ENCODE measurements around the gene HHATL.

HHATL gene

DNA sequence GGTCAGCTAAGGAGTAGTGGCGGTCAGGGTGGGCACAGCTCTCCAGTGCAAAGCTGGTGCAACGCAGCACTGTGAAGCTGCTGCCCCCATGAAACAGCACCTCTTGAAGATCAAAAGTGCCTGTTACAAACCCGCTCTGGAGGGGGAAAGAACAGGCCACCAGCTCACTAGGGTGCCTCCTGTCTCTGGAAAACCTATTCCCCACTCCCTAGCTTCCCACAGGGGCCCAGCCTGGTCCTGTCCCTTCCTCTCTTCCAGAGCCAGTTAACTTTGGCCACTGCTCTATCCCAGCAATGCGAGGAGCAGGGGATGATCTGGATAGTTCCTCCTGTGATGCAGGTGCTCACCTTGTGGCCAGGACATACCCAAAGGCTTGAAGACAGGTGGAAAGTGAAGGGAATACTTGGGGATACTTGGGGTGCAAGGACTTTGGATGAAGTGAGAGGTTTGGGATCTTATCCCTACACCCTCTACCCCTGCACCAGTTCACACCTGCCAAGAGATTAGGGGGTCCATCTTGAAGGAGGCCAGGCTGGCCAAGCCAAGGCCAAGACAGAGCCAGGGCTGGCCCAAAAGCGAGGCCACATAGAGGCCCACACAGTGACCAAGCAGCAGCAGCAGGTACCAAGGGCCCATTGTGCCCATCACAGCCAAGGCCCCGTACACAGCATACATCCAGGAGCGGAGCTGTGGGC, 4.2 kb downstream of the HHATL start:
- no peak for DNase-seq (ENCODE audit: low read depth, low spot score)

DNA sequence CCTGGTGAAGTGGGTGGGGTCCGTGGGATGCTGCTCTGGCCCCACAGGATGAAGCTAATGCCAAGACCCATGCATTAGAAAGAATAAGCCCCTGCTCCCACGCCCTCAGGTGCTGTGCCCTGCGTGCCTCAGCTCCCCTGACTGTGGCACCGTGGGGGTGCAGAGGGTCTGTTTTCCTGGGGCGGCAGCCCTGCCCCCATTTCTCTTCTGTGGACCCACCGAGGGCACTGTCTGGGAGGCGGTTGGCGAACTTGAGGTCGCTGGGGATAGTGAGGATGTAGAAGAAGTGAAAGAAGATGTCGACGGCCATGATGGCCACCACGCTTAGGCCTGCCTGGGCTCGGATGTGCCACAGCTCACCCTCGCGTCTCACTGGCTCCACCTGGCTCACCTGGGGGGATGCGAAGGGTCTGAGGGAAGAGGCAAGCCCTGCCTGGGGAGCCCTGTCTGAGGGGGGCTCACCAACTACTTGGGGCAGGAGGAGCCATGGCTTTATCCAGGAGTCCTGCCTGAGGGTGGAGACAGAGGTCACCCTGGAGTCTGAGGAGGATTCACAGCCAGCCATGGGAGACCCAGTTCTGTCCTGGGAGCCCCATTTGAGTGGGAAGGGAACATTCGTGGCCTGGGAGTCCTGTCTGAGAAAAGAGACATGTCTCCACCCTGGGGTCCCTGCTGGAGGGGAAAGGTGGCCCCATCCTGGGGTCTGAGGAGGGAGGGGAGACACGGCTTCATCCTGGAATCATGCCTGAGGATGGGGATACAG, 5.1 kb downstream of the HHATL start:
- DNase-seq (ENCODE audit: low read depth, low spot score): no peak

DNA sequence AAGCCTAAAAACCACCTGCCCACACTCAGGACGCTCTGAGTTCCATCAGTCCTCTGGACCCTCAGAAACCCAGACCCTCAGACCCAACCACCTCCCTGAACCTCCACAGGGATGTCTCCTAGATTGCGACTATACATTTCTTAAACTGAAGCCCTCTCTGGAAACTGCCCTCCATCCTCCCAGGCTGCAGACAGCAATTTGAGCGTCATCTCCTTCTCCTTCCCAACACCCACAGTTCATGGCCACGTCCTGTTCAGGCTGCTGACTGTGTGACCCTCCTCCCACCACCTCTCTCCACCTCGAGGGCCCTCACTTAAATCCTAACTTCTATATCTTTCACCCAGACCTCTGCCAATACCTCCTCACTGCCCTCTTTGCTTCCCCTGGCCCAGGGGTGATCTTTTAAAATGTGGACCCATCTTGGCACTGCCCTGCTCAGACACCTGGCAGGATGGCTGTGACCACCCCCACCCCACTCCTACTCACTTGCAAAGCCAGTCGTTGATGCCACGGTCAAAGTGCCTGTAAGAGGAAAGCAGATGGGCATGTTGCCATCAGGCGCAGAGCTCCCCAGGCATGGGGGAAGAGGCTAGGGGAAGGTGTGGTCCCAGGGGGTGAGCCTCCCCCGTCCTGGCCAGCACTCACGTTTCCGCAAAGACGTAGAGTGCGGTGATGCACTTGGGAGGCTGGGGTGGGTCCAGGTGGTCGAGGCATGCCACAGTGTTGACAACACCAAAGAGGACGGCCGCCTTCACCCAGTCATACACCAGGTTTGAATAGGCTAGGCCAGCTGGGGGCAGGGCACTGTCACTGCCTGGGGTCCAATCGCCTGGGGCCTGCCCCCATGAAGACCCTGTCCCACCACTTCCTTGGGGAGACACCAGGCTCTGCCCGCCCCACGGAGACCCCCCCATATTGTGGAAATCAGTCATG, 6.0 kb downstream of the HHATL start:
- DNase-seq (ENCODE audit: low read depth, low spot score): no peak

DNA sequence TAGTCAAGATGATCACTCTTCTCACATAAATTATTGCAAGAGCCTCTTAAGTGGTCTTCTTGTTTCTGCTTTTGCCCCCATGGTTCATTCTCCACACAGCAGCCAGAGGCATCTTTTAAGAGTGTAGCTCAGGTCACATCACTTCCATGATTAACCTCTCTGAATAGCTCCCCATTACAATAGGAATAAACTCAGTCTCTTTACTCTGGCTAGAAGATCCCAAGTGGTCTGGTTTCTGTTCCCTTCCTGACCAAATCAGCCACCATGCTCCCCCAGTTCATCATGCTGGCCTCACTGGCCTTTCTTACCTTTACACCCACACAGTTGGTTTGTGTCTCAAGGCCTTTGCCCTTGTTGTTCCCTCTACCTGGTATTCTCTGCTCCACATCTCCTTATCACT, 8.2 kb downstream of the HHATL start:
- DNase-seq (ENCODE audit: low read depth, low spot score): no peak

DNA sequence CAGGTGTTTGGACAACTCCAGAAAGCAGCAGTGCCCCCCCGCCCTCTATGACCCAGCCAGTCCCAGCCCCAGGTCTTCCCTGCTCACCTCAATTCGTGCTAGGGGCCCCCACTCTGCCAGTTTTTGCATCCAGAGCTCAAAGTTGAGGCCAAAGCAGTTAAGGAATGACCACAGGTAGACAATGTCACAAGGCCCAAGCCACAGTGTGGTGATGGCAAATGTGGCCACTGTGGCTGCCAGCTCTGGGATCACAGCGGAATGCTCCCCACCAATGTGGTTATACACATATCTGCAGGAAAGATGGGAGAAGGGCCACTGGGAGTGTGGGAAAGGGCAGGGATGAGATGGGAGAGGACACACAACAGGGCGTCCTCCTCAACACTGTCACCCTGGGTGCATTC, 9.1 kb downstream of the HHATL start:
- no peak for DNase-seq (ENCODE audit: low read depth, low spot score)

DNA sequence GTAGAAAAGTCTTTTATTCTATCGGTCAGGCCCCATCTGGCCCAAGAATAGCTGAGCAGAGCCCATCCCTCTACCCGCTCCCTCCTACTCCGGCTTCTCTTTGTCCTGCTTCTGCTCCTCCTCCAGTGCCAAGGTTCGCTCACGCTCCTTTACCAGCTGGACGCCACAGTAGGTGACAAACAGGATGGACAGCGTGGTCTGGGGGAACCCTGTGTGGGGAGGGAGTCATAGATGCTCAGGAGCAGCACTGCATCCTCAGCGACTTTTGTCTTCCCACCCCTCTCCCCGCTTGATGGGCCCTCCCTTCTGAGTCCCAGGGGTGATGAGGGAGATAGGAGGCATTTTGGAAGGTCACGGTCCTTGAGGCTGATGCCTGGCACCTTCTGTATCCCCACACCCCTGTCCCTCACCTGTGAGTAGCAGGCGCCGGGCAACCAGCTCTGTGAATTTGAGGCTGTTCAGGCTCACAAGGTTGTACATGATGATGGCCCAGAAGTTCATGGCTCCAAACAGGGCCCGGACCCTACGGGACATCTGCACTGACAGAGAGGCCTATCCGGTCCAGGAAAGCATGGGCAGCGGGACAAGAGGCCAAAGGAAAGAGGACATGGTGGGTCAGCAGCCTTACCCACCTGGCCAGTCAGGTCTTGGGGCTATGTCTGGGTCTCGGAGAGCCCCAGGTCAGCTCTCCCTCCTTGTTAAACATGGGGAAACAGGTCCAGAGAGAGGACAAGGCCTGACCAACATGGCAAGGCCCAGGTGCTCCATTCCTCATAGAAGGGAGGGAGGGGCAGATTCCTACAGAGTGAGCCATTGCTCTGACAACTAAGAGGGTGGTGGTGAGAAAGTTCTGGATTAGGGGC, 9.7 kb downstream of the HHATL start:
- no peak for DNase-seq (ENCODE audit: low read depth, low spot score)

DNA sequence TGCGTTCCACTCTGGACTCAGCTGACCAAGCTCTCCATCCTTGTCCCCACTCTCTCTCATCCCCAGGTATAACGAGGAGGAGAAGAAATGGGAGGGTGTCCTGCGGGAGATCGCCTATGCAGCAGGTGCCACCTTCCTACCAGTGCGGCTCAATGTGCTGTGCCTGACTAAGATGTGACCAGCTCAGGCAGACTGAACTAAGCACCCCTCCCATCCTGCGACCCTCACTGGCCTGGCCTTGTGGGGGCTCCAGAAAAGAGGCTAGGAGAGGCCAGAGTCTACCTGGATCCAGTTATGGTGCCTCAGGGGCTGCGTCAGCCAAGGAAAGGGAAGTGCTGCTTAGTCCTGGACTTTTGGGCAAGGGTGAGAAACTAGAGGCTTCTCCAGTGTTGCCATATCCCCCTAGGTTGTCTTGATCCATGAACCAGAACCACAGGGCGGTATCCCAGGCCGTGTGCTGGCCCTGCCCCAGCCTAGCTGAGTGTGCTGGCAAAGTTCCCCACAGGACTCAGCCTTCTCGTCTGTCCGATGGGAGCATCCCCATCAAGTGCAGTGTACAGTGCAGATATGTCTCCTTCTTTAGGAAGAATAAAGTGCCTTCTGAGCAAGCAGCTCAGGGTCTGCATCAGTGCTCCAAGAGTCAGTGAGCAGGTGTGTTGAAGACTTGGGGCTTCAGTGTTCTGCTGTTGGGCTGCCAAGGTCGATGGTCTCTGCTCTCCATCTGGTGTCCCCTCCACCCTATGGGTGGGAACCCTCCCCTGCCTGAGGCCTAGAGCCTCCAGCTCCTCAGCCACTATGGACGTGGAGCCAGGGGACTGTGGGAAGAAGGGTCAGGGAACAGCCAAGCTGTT, 10.6 kb downstream of the HHATL start:
- no peak for DNase-seq (ENCODE audit: low read depth, low spot score)

DNA sequence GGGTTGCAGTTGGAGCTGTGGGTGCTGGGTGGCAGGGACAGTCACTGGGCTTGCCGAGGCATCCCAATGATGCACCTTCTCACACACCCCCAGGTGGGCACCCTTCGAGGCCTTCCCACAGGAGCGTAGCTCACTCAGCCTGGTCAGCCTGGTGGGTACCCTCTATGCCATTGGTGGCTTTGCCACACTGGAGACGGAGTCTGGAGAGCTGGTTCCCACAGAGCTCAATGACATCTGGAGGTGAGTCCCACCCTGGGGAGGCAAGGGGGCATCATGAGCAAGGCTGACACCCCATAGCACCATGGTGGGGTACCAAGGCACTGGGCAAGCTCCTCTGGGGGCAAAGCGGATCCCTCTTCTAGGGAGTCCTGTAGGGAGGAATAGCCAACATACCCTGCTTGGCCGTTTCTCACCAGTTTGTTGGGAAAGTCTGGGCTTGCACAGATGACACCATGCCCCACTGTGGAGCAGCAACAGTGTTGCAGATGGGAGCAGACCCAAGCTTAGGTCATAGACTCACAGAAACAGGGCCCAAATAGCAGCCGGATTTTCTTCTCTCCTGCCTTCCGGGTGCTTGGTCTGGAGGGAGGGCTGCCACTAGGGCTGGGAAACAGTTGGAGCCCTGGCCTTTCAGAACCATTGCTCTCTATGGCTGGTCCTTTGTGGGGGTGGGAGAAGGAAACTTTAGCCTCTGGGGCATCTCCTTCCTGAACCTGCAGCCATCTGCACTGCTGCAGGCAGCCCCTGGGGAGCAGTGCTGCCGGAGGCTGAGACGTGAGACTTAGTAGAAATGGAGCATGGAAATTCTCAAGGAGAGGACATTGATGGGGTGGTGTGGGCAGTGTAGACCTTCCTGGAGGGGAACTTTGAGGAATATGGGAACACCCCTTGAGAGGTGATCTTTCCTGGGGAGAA, 11.6 kb downstream of the HHATL start:
- no peak for DNase-seq (ENCODE audit: low read depth, low spot score)

DNA sequence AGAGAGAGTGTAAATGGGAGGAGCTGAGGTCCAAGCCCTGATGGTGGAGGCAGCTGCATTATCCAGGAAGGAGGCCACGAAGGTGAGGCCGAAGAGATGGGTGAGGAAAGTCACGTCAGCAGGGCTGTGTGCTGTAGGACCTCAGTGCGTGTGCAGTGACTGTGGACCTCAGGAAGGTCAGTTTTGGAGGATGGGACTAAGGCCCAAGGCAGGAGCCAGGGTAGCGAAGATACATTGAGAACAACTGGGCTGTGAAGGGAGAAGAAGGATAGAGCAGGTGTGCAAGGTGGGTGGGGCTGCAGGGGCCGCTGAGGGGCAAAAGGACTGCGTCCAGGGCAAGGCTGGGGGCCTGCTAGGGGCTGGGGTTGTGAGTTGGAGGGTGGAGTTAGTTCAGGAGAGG, 12.4 kb downstream of the HHATL start:
- no peak for DNase-seq (ENCODE audit: low read depth, low spot score)

DNA sequence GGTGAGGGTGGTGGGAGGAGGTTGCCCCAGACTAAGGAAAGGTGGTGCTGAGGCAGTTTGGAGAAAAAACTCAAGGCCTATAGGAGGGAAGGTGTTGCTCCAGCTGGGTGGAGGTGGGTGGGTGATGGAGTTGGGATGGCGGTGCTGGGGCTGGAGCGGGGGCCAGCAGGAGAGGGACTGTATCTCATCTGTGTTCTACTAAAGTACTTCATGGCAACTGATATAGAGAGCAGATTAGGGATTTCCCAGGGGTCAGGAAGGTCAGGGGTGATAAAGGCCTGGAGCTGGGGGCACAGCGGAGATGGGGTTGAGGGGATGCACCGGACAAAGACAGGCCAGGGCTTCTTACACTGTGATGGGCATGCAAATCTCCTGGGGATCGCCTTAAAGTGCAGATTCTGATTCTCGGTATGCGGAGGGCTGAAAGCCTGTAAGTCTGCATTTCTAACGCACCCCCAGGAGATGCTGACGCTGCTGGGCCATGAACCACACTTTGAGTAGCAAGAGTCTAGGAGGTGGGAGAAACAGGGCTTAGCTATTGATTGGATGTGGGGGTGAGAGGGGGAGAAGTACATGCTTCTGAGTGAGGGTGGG, 13.1 kb downstream of the HHATL start:
- no peak for DNase-seq (ENCODE audit: low read depth, low spot score)

DNA sequence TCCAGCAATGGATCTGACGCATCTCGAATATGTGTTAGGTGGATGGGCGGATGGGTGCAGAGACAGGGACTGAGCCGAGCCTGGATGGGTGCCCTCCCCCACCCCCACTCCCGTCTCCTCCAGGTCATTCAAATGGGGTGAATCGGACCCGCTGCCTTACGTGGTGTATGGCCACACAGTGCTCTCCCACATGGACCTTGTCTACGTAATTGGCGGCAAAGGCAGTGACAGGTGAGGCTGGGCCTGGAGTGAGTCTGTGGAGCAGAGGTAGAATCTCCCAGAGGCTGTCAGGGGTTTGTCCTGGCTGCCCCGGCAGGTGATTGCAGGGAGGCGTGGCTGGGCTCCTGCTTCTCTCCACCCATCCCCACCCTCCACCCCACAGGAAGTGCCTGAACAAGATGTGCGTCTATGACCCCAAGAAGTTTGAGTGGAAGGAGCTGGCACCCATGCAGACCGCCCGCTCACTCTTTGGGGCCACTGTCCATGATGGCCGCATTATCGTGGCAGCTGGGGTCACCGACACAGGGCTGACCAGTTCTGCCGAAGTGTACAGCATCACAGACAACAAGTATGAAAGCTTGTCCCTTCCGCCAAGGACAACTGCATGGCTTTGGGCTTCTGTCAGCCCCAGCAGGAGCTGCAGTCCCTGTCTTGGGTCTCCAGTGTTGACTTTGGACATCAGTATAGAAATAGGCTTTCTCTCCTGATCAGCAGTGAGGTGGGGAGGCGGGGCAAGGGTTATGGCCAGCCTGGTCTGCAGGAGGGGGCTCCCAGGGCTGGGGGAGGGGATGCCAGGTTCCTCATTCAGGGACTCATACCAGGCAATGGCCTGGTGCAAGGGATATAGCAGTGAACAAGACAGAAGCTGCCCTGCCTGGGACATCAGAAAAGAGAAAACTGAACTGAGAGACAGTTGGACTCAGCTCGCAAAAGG, 13.8 kb downstream of the HHATL start:
- no peak for DNase-seq (ENCODE audit: low read depth, low spot score)

DNA sequence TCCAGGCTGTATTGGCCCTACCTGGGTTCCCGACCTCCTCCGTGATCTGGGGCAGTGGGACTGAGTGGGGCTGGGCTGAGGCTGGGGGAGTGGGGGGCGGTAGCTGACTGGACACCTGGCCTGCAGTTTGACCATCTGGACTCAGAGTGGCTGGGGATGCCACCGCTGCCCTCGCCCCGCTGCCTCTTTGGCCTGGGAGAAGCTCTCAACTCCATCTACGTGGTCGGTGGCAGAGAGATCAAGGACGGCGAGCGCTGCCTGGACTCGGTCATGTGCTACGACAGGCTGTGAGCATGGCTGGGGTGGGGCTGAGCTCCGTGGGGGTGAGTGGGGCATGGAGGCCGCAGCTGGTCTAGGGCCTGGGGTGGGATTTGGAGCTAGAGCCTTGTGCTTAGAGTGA, 14.6 kb downstream of the HHATL start:
- no peak for DNase-seq (ENCODE audit: low read depth, low spot score)

DNA sequence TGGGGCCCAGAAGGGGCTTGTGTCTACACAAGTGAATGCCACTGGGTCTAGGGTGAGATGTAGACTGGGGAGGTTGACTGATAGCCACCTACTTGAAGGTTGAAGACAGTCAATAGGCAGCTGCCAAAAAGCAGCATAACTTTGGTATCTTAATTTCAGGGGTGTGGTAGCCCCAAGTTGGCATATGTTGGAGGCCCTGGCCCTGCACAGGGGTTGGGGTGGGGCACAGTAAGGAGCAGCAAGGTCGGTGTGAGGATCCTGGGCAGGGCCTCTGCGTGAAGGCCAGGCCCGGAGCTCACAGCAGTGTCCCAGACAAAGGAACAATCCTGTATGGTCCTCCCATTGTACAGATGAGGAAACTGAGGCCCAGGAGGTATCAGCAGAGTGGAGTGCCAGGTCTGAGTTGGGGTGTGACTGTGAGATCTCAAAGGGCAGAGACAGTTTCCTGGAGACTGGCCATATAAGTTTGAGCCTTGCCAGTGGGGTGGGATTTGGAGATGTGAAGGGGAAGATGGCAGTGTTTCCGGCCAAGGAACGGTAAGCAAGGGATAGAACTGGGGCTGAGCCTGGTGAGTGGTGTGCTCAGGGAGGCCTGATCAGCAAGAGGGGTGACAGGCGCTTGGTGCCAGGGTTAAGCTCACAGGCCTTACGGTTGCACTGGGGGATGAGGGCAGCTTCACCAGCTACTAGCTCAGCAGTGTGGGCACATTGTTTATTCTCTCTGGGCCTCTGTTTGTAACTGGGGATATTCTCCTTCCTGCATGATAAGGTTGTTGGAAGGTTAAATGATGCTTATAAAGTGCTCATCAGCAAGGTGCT, 15.6 kb downstream of the HHATL start:
- DNase-seq (ENCODE audit: low read depth, low spot score): no peak

DNA sequence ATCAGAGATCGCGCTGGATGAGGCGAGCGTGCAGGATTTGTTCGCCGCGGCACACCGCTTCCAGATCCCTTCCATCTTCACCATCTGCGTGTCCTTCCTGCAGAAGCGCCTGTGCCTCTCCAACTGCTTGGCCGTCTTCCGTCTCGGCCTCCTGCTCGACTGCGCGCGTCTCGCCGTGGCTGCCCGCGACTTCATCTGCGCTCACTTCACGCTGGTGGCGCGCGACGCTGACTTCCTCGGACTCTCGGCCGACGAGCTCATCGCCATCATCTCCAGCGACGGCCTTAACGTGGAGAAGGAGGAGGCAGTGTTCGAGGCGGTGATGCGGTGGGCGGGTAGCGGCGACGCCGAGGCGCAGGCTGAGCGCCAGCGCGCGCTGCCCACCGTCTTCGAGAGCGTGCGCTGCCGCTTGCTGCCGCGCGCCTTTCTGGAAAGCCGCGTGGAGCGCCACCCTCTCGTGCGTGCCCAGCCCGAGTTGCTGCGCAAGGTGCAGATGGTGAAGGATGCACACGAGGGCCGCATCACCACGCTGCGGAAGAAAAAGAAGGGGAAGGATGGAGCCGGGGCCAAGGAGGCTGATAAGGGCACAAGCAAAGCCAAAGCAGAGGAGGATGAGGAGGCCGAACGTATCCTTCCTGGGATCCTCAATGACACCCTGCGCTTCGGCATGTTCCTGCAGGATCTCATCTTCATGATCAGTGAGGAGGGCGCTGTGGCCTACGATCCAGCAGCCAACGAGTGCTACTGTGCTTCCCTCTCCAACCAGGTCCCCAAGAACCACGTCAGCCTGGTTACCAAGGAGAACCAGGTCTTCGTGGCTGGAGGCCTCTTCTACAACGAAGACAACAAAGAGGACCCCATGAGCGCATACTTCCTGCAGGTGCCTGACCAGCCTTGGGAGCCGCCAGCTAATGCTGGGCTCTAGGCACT, 16.4 kb downstream of the HHATL start:
- DNase-seq (ENCODE audit: low read depth, low spot score): no peak

DNA sequence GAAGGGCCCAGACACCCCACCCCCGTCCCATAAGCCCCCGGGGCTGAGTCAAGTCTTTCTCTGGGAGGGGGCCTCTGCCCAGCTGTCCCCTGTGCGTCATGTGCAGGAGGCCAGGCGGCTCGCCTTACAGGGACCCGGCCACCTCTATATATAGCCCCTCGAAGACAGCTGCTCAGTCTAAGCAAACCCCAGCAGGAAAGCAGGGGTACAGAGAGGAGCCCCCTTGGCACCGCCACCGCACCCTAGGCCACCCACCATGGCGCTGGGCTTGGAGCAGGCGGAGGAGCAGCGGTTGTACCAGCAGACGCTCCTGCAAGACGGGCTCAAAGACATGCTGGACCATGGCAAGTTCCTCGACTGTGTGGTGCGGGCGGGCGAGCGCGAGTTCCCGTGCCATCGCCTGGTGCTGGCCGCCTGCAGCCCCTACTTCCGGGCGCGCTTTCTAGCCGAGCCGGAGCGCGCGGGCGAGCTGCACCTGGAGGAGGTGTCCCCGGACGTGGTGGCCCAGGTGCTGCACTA, 17.2 kb downstream of the HHATL start, which contains the start of gene KLHL40:
KLHL40 (plus strand) TSS at position 175 of the 519 bp plus-strand sequence; CDS start at position 257, 82 bp downstream.
- DNase-seq (ENCODE audit: low read depth, low spot score): no peak

Measured in smooth muscle cell of the brain vasculature (primary cell).